Right ventricle myocardium superior (tissue), 1 donor: Measurements from ENCODE around the gene OR8A1. TPM values are rescaled to one million over a fixed set of nuclear protein-coding genes. Genes with fewer than 3 reads are reported as not detected.
A peak's percentile ranks its signal among the peaks of the same experiment; 100 is the strongest.
"Not testable (repeated sequence)": the region's sequence is repeated elsewhere in the genome, so short reads cannot be mapped to it uniquely, and the experiment has no call there.

Experiments used
- ATAC-seq: fragments of 200-7000 bp; cut with Tn5 transposase; one replicate; pipeline ENCODE4 v1.9.1; 2020; ENCODE audit warnings: mild to moderate bottlenecking; ENCODE audit not compliant: poor library complexity
- DNase-seq: peaks from one replicate; pipeline ENCODE4 v3.0.0-alpha.2; 2020
- intact Hi-C: fragments of 100-400 bp; cut with DNase I; formaldehyde crosslinking; loops from one replicate; pipeline ENCODE4 v1.11.2; 2022
- total RNA-seq: library from RNA; stranded (reverse); fragmentation: NEBNext Ultra II Directional; extraction: Animal tissue kit (Norgen Biotek cat#: 25700); gene quantifications from one replicate; pipeline ENCODE4 v1.2.1, GENCODE V29; 2021
- donor health status: DM: no; HTN: yes; CAD: no; lungs with severe emphysema.

Gene OR8A1
- total RNA-seq, 1 donor from 2014 or later: not detected

DNA sequence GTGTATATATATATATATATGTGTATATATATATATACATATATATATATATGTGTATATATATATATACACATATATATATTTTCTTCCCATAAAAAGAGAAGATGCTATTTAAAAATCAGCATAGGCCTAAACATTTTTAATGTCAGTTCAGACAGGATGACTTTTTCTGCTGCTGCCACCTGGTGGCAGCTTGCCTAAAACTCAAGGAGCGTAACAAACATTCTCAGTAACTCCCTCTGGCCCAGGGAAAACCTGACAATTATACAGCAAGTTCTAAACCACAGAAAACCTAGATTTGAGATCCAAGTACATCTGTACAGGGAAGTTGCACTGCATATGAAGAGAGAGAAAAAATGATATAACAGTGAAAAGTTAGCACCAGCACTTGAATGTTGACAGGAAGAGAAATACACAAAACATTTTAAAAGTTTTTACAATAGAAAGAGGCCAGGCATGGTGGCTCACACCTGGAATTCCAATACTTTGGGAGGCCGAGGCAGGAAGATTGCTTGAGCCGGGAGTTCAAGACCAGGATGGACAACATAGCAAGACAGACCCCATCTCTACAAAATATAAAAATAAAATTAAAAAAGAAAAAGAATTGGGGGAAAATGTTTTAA is 16.6 kb downstream of the OR8A1 start:
- peak; percentile 72 for DNase-seq
- ATAC-seq: no peak
- intact Hi-C loops: loop anchor here (10.0 kb wide), 1 partner anchor 512 kb away; no protein-coding TSS in a partner anchor

DNA sequence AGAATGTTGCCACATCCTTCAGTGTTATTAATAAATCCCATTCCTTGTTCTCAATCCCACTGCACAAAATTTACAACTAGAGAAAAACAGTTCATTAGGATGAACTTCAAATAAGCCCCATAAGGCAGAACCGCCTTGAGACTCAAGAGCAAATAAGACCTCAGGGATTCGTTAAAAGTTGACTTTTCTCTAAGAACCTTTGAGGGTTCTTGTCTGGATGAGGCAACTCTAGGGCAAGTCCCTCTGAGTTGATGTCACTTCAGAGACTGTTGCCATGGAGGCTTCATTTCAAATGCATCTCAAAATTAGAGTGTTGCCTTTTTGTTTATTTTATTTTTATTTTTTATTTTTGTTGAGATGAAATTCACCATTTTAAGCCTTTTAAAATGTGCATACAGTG is 21.6 kb downstream of the OR8A1 start:
- intact Hi-C loops: no loop called here
- DNase-seq (no peak), ATAC-seq (no peak)

DNA sequence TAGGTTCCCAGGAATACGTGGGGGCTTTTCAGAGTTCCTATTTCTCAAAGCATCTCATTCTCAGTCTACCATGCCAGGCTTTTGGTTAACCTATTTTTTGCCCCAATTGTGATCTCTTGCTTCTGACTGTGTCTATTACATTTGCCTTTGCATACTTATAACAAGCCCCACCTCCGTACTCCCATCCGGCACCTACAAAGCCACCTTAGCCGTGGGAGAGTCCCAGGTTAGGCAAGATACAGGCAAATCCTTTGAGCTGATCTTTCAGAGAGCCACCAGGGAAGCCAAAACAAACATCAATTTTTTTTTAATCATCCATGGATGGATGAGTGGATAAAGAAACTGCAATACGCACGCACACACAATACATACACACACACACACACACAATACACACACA is 22.8 kb downstream of the OR8A1 start:
- no peak for ATAC-seq
- intact Hi-C loops: no loop called here
- no peak for DNase-seq

DNA sequence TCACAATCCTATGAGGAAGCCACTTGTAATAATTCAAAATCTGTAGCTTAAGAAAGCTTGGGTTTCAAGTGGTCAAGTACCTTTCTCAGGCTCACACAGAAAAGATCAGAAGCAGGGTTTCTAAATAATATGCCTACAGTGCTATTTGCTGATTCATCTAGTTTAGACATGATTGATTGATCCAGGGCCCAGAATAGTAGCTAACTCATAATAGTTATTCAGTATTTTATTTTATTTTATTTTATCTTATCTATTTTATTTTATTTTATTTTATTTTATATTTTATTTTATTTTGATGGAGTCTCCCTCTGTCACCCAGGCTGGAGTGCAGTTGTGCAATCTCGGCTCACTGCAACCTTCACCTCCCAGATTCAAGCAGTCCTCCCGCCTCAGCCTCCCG is 25.5 kb downstream of the OR8A1 start:
- ATAC-seq (no peak), DNase-seq (no peak)
- intact Hi-C loops: no loop called here

DNA sequence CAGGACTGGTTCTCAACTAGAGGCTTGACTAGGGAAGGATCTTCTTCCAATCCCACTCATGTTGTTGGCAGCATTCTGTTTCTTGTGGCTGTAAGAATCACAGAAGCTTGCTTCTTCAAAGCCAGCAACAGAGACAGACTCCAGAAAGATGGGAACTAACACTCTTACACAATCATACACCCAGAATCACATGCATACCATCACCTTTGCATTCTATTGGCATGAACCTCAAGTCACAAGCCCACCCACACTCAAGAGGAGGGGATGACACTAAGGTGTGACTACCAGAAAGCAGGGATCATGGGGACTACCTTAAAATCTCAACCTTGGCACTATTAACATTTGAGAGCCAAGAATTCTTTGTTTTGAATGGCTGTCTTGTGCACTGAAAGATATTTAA is 27.8 kb downstream of the OR8A1 start:
- intact Hi-C loops: no loop called here
- no peak for ATAC-seq
- DNase-seq: no peak

DNA sequence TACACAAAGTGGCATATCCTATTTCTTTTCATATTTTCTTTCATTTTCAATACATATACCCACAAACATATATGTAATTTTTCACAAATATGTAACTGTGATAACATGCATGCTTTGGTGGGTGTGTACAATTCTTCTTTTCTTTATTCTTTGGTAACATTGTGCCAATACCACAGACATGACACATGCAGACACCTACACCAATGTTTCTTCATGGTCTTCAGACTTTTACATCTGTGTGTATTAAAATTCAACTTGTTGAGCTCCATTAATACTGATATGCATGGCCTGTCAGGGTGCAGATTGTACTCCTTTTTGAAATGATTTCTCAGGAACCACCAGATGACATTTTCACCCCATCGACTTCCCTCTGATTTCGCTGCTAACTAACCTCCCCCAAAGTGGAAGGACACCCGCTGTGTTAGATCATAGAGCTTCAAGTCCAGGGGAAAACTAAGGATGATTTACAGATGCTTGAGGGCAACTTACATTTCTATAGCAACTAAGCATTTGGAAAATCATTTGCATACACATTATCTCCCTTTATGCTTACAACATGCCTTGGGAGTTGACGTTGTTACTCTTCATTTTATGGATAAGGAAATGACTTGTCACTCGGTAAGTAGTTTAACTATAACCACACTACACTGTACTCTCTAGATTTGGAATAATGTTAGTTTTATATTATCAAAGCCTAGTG is 31.0 kb downstream of the OR8A1 start:
- ATAC-seq (no peak), DNase-seq (no peak)
- intact Hi-C loops: no loop called here

DNA sequence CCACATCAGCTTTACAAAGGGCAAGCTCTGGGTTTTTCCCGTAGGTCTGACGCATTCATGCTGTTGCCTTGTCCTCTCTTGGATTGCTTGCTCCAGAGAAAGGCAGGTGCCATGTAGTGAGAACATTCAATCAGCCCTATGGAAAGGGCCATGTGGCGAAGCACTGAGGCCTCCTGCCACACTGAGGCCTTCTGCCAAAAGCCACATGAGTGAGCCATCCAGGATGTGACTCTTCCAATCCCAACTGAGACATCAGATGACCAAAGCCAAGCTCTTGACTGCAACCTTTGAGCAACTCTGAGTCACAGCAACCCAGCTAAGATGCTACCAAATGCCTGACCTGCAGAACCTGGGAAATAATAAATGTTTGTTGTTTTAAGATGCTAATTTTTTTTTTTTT is 32.4 kb downstream of the OR8A1 start:
- DNase-seq (no peak), ATAC-seq (no peak)
- intact Hi-C loops: no loop called here

DNA sequence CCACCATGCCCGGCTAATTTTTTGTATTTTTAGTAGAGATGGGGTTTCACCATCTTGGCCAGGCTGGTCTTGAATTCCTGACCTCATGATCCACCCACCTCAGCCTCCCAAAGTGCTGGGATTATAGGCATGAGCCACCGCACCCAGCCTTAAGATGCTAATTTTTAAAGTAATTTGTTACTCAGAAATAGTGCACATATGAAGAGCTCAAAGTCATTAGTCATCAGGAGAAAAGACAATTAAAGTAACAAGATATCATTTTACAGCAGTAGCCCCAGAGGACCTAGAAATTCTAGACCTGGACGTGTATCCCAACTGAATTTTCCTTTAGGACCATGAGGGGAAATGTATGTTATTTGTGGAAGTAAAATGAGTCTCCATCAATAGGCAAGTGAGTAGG is 32.9 kb downstream of the OR8A1 start:
- intact Hi-C loops, ATAC-seq, DNase-seq: not testable (repeated sequence)

DNA sequence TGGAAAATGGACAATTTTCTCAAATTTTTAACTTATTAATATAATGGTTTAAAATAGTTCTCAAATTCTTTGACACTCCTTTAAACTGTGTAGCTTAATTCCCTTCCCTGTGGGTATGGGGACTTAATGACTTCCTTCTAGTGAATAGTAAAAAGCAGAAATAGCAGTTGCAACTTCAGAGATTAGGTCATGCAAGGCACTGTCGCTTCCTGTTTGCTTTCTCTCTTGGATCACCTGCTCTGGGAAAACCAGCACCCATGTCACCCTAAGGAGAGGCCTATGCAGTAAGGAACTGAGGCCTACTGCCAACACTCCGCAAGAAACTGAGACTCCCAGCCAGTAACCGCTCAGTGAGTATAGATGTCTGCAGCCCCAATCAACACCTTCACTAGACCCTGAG is 35.9 kb downstream of the OR8A1 start:
- intact Hi-C loops: no loop called here
- DNase-seq: no peak
- ATAC-seq: no peak

DNA sequence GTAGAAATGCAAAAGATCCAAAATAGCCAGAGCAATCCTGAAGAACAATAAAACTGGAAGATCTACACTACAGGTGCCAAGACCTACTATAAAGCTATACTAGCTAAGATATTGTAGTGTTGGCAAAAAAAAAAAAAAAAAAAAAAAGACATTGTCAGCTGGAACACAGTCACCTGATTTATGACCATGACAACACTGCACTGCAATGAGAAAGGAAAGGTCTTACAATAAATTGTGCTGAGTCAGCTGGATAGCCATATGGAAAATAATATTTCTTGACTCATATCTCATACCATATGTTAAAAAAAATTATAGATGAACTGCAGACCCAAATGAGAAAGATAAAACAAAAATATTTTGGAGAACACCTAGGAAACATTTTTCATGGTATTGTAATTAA is 38.4 kb downstream of the OR8A1 start:
- ATAC-seq (no peak), DNase-seq (no peak)
- intact Hi-C loops: no loop called here

DNA sequence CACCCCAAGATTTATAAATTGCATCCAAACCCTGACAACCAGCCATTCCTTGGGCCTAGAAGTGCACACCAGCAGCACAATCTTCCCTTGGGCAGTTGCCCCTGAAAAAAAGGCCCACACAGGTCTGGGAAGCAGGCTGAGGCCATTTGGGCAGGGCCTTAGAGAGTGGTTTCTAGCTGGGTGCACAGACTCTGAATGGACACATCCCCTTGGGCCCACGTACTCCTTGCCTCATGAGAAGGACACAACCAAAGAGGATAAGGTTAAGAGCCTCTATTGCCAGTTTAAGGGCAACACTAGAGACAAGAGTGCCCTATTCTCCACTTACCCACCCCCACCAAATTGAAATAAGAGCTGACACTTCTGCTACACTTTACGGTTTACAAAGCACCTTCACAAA is 40.5 kb downstream of the OR8A1 start:
- intact Hi-C loops: no loop called here
- ATAC-seq (no peak), DNase-seq (no peak)

DNA sequence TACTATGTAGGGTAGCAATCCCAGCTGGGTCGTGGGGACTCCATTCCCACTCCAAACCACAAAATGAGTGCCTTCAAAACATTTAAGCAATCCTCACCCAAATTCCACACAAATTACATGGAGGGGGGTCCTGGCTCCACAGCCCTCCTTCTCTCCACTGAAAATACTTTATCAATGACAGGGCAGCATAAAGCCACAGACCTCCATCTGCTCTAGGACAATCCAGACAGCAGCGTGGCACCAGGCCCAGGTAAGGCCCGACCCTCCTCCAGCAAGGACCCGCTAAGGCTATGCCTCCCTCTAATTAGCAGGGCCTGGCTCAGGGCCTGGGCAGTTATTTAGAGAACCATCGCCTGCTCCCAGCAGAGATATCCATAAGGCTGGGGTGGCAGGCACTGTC is 41.3 kb downstream of the OR8A1 start, which contains the start of gene PANX3:
Gene PANX3 (plus strand): TSS at position 365 of the 400 bp plus-strand sequence. CDS start 129 bp downstream, outside the sequence.
- intact Hi-C loops: no loop called here
- DNase-seq (no peak), ATAC-seq (no peak)

DNA sequence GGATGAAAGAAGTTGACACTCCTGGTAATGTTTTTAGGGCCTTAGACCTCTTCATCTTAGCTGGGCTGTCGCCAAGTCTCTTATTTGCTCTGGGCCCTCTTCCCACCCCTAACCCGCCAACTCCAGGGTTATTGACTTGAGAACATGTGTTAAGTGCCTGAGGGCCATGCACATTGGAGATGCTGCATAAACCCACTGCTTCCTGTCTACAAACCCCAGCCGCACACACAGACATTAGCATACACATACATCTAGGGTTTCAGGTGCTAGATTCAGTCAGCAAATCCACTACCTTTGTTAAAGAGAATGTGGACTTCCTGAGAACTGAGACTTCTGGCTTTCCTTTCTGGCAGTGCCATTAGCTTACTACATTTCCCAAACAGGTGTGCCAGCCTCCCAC is 42.2 kb downstream of the OR8A1 start:
- no peak for DNase-seq
- no peak for ATAC-seq
- intact Hi-C loops: no loop called here

DNA sequence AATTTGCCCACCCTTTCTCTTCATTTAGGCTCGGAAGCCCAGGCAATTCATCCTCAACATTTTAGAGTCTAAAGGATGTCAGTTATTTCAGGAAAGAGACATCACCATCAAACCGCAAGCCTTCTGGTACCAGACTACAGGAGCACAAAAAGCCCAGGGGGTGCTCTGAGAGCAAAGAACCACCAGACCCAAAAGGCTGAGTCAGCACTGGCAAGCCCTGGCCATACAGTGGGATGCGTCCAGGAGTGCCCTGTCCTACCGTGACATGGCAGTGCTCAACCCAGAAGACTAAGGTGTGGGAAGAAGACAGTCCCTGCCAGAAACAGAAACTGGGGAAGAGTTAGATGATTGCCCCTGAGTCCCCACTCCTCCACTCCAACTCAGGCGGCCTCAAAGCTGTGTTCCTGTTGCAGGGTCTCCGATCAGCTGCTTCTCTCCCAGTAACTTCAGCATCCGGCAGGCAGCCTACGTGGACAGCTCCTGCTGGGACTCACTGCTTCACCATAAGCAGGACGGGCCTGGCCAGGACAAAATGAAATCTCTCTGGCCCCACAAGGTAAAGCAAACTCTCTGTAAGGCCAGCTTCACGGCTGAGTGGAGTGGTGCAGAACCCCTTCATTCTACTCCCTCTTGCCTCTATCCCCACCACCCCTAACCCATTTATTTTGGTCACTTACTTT is 42.9 kb downstream of the OR8A1 start:
- no peak for ATAC-seq
- intact Hi-C loops: no loop called here
- no peak for DNase-seq

DNA sequence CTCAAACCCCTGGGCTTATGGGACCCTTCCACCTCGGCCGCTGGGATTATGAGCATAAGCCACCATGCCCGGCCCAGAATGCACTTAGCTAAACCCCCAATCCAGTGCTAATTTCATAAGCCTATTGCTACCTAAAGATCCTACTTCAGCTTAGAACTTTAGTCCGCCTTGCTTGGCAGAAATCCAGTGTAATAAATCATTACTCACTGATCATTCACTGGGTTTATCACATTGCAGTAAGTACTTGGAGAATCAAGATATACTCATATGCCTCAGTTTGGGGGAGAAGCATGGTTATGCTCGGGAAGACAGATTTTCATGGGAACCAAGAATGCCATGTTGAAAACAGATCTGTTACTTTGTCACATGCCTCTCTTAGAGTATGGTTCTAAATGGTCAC is 49.1 kb downstream of the OR8A1 start:
- no peak for DNase-seq
- intact Hi-C loops: no loop called here
- no peak for ATAC-seq

Other genes with a start within 250 kb of the OR8A1 start
- not detected for gene OR8D2, start 249.8 kb upstream of the OR8A1 start, total RNA-seq
- gene OR8B2, start 185.5 kb upstream of the OR8A1 start, total RNA-seq: not detected
- not detected for gene OR8B3, start 171.0 kb upstream of the OR8A1 start, total RNA-seq
- gene OR8B4, start 145.1 kb upstream of the OR8A1 start, total RNA-seq: not detected
- gene OR8B8, start 124.3 kb upstream of the OR8A1 start, total RNA-seq: not detected
- gene OR8B12, start 26.3 kb upstream of the OR8A1 start, total RNA-seq: not detected
- gene PANX3, start 41.4 kb downstream of the OR8A1 start, total RNA-seq: not detected
- gene TBRG1, start 52.9 kb downstream of the OR8A1 start, total RNA-seq: 18.2 TPM
- gene SIAE, start 103.7 kb downstream of the OR8A1 start, total RNA-seq: 83.4 TPM
- gene SPA17, start 103.9 kb downstream of the OR8A1 start, total RNA-seq: 2.7 TPM
- 3.6 TPM for gene NRGN, start 169.9 kb downstream of the OR8A1 start, total RNA-seq
- 1.2 TPM for gene VSIG2, start 182.3 kb downstream of the OR8A1 start, total RNA-seq
- 39.0 TPM for gene ESAM, start 192.3 kb downstream of the OR8A1 start, total RNA-seq
- gene MSANTD2, start 230.4 kb downstream of the OR8A1 start, total RNA-seq: 4.0 TPM